RWPE2 (cell line): ENCODE results near the gene ACVRL1.

ENCODE experiments used
- ATAC-seq: fragments of 200-7000 bp; cut with Tn5 transposase; 3 replicates; pipeline ENCODE4 v1.9.1; 2021; ENCODE audit warnings: low read depth
- DNase-seq: peaks from one replicate; pipeline ENCODE4 v3.0.0-alpha.2; 2020; ENCODE audit warnings: low spot score
- H3K27ac ChIP-seq: fragments of 450-650 bp; 2 replicates; pipeline ENCODE4 v1.5.1; 2017; ENCODE audit warnings: mild to moderate bottlenecking; ENCODE audit not compliant: poor library complexity, severe bottlenecking
- H3K27me3 ChIP-seq: fragments of 250-450 bp; sonication (Bioruptor Pico); 2 replicates; pipeline ENCODE4 v1.5.1; 2021; ENCODE audit warnings: mild to moderate bottlenecking, moderate library complexity; ENCODE audit not compliant: insufficient read depth, poor library complexity, severe bottlenecking
- H3K36me3 ChIP-seq: fragments of 250-450 bp; sonication (Bioruptor Pico); 2 replicates; pipeline ENCODE4 v1.5.1; 2020; ENCODE audit warnings: low read depth, mild to moderate bottlenecking, moderate library complexity
- H3K4me1 ChIP-seq: fragments of 250-450 bp; sonication (Bioruptor Pico); 2 replicates; pipeline ENCODE4 v1.5.1; 2021; ENCODE audit warnings: mild to moderate bottlenecking, moderate library complexity; ENCODE audit not compliant: insufficient read depth, poor library complexity, severe bottlenecking
- H3K4me3 ChIP-seq: fragments of 250-450 bp; sonication (Bioruptor Pico); 2 replicates; pipeline ENCODE4 v1.5.1; 2021; ENCODE audit warnings: mild to moderate bottlenecking, moderate library complexity; ENCODE audit not compliant: severe bottlenecking
- H3K9me3 ChIP-seq: fragments of 250-450 bp; sonication (Bioruptor Pico); 2 replicates; pipeline ENCODE4 v1.5.1; 2021; ENCODE audit warnings: mild to moderate bottlenecking, moderate library complexity; ENCODE audit not compliant: severe bottlenecking
- CTCF ChIP-seq: fragments of 450-650 bp; IDR thresholded peaks from one replicate; pipeline ENCODE4 v1.5.1; 2017; ENCODE audit warnings: mild to moderate bottlenecking, moderate library complexity; ENCODE audit not compliant: poor library complexity, severe bottlenecking

ACVRL1 gene

GRCh38 chr12:51951199-51951842 lies 44.0 kb downstream of the ACVRL1 start, which contains the start of gene ACVR1B:
Gene ACVR1B (plus strand): TSS chr12:51951699. CDS start chr12:51951744, 45 bp downstream.
- no peak for TF ChIP-seq CTCF
- no peaks in the 10 kb centered on the region; the same call in 1 of the 2 replicates for H3K36me3 ChIP-seq
- H3K4me3 ChIP-seq: peak within 1 kb of the TSS; percentile 79
- H3K27ac ChIP-seq: peak within 1 kb of the TSS; percentile 30
- DNase-seq (peak; percentile 77), ATAC-seq (peak; percentile 76)
- H3K4me1 ChIP-seq: peaks cover 22% of the 10 kb centered on the region
- H3K27me3 ChIP-seq: no peaks in the 10 kb centered on the region
- H3K9me3 ChIP-seq: no peaks in the 10 kb centered on the region

- H3K4me1 ChIP-seq: peaks cover 22% of the 10 kb centered on the region
- ATAC-seq (peak; percentile 5; the same call in 1 of the 3 replicates), DNase-seq (no peak)
- no peaks in the 10 kb centered on the region for H3K9me3 ChIP-seq
- no peak for TF ChIP-seq CTCF
- no peaks in the 10 kb centered on the region; the same call in 1 of the 2 replicates for H3K36me3 ChIP-seq
- H3K27ac ChIP-seq: peak overlapping the region; percentile 30
- H3K4me3 ChIP-seq: peak overlapping the region; percentile 79
- H3K27me3 ChIP-seq: no peaks in the 10 kb centered on the region
Observed at GRCh38 chr12:51951843-51952722, 44.8 kb downstream of the ACVRL1 start.

- H3K27ac ChIP-seq: no peak overlapping the region
- DNase-seq: no peak
- peaks cover 22% of the 10 kb centered on the region for H3K4me1 ChIP-seq
- H3K9me3 ChIP-seq: no peaks in the 10 kb centered on the region
- peak overlapping the region; percentile 79 for H3K4me3 ChIP-seq
- ATAC-seq: no peak
- H3K36me3 ChIP-seq: no peaks in the 10 kb centered on the region; the same call in 1 of the 2 replicates
- no peak for TF ChIP-seq CTCF
- H3K27me3 ChIP-seq: no peaks in the 10 kb centered on the region
Observed at GRCh38 chr12:51953089-51953488, 45.8 kb downstream of the ACVRL1 start.

GRCh38 chr12:51953864-51954263 lies 46.6 kb downstream of the ACVRL1 start:
- Histone ChIP-seq H3K27me3 (no peaks in the 10 kb centered on the region), H3K27ac (no peak overlapping the region), H3K4me3 (no peak overlapping the region), H3K36me3 (no peaks in the 10 kb centered on the region; the same call in 1 of the 2 replicates), H3K4me1 (peaks cover 22% of the 10 kb centered on the region), H3K9me3 (no peaks in the 10 kb centered on the region)
- no peak for TF ChIP-seq CTCF
- DNase-seq (no peak), ATAC-seq (no peak)
